ENCODE data around the gene NUDT8.
"Not testable (repeated sequence)": the region's sequence is repeated elsewhere in the genome, so short reads cannot be mapped to it uniquely, and the experiment has no call there.

NUDT8 gene

GRCh38 chr11:67594480-67594879, 35.3 kb downstream of the NUDT8 start:
- H3K4me3 ChIP-seq (ENCODE audit: control insufficient read depth, low read depth, low read length), result no peak overlapping the region
- no peak for DNase-seq (ENCODE audit: low read depth)
- TF ChIP-seq CTCF (conservative IDR thresholded peaks at IDR 0.05; ENCODE audit: control insufficient read depth, insufficient read depth, low read depth, low read length), result no peak

GRCh38 chr11:67593565-67593905, 36.2 kb downstream of the NUDT8 start:
- no peak overlapping the region for H3K4me3 ChIP-seq (ENCODE audit: control insufficient read depth, low read depth, low read length)
- DNase-seq (ENCODE audit: low read depth), result no peak
- TF ChIP-seq CTCF (conservative IDR thresholded peaks at IDR 0.05; ENCODE audit: control insufficient read depth, insufficient read depth, low read depth, low read length), result no peak

- H3K4me3 ChIP-seq (ENCODE audit: control insufficient read depth, low read depth, low read length), result no peak overlapping the region
- TF ChIP-seq CTCF (conservative IDR thresholded peaks at IDR 0.05; ENCODE audit: control insufficient read depth, insufficient read depth, low read depth, low read length), result no peak
- no peak for DNase-seq (ENCODE audit: low read depth)
These were observed 36.7 kb downstream of the NUDT8 start for GRCh38 chr11:67592880-67593564.

GRCh38 chr11:67588899-67589415, 40.8 kb downstream of the NUDT8 start:
- DNase-seq (ENCODE audit: low read depth); H3K4me3 ChIP-seq (ENCODE audit: control insufficient read depth, low read depth, low read length): not testable (repeated sequence)

GRCh38 chr11:67588136-67588503, 41.6 kb downstream of the NUDT8 start:
- no peak for TF ChIP-seq CTCF (conservative IDR thresholded peaks at IDR 0.05; ENCODE audit: control insufficient read depth, insufficient read depth, low read depth, low read length)
- no peak overlapping the region for H3K4me3 ChIP-seq (ENCODE audit: control insufficient read depth, low read depth, low read length)
- no peak for DNase-seq (ENCODE audit: low read depth)

GRCh38 chr11:67586568-67587250, 43.0 kb downstream of the NUDT8 start:
- DNase-seq (ENCODE audit: low read depth), result no peak
- no peak for TF ChIP-seq CTCF (conservative IDR thresholded peaks at IDR 0.05; ENCODE audit: control insufficient read depth, insufficient read depth, low read depth, low read length)
- no peak overlapping the region for H3K4me3 ChIP-seq (ENCODE audit: control insufficient read depth, low read depth, low read length)

GRCh38 chr11:67585911-67586310, 43.8 kb downstream of the NUDT8 start:
- H3K4me3 ChIP-seq (ENCODE audit: control insufficient read depth, low read depth, low read length), result no peak overlapping the region
- DNase-seq (ENCODE audit: low read depth), result no peak
- no peak for TF ChIP-seq CTCF (conservative IDR thresholded peaks at IDR 0.05; ENCODE audit: control insufficient read depth, insufficient read depth, low read depth, low read length)

Measured in fibroblast of mammary gland (primary cell).